ENCODE data around the gene CELF2.

GRCh38 chr10:11043446-11044127, 25.9 kb downstream of the CELF2 start:
- TF ChIP-seq CTCF (IDR thresholded peaks at IDR 0.05; ENCODE audit: insufficient read depth, low read length, poor library complexity, severe bottlenecking) (no peak), EZH2phosphoT487 (conservative IDR thresholded peaks at IDR 0.05; ENCODE audit: low read length) (no peak)

Data from SU-DHL-6 (cell line).